ENCODE data around the gene MEX3A. TPM values are rescaled to one million over a fixed set of nuclear protein-coding genes. Genes with fewer than 3 reads are reported as not detected.

MEX3A gene
- total RNA-seq, 3 donors from 2014 or later (not counting 1 experiment from before 2014, with no cell fraction given): 0.05 to 0.16 (median 0.14) TPM

DNA sequence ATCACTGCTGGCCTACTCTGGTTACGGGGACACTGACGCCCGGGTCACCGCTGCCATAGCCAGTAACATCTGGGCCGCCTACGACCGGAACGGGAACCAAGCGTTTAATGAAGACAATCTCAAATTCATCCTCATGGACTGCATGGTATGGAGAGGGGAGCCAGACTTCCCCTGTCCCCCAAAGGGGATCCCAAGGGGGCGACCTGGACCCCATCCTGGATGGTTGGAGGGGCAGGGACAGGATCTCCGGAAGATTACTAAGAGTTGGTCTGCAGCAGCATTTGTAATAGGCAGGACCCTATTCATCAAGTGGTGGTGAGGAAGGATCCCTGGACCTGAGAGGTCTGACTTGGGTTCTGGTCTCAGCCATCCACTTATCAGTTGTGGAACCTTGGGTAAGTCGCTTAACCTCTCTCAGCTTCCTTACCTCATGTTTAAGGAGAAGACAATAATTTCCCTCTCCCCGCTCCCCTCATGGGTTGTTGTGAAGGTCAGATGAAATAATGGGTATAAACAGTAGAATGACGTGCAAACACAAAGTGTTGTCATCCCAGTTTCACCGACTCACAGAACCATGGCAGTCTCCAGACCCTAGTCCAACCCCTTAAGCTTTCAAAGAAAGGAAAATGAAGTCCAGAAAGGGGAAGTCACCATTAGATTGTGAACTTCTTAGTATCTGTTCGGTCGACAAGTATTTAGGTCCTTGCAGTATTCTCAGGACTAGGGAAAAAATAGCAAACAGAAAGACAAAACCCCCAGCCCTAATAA, 26.8 kb downstream of the MEX3A start:
- H3K4me3 ChIP-seq (ENCODE audit: low read length): peak overlapping the region; percentile 70
- TF ChIP-seq, protein P1, sequence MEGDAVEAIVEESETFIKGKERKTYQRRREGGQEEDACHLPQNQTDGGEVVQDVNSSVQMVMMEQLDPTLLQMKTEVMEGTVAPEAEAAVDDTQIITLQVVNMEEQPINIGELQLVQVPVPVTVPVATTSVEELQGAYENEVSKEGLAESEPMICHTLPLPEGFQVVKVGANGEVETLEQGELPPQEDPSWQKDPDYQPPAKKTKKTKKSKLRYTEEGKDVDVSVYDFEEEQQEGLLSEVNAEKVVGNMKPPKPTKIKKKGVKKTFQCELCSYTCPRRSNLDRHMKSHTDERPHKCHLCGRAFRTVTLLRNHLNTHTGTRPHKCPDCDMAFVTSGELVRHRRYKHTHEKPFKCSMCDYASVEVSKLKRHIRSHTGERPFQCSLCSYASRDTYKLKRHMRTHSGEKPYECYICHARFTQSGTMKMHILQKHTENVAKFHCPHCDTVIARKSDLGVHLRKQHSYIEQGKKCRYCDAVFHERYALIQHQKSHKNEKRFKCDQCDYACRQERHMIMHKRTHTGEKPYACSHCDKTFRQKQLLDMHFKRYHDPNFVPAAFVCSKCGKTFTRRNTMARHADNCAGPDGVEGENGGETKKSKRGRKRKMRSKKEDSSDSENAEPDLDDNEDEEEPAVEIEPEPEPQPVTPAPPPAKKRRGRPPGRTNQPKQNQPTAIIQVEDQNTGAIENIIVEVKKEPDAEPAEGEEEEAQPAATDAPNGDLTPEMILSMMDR (IDR thresholded peaks at IDR 0.05): no peak
- Mint-ChIP-seq H3K9me3 (no peaks in the 10 kb centered on the region), H3K4me3 (peak overlapping the region; percentile 98), H3K27ac (peak overlapping the region in 1 of 2 donors; percentile 93), H3K4me1 (peaks cover 28 to 33% of the 10 kb centered on the region in 2 donors), H3K36me3 (no peaks in the 10 kb centered on the region), H3K27me3 (ENCODE audit: low read depth in 2 of 2) (no peaks in the 10 kb centered on the region)
- WGBS (ENCODE audit: insufficient coverage): 18% methylated on average over 13 of the region's 17 CpGs
- H3K27ac ChIP-seq (ENCODE audit: low read length): no peak overlapping the region
- H3K27me3 ChIP-seq (ENCODE audit: control insufficient read depth, insufficient read depth, low read length): no peaks in the 10 kb centered on the region
- H3K4me1 ChIP-seq (ENCODE audit: control insufficient read depth, insufficient read depth, low read length): peaks cover 27% of the 10 kb centered on the region
- ATAC-seq (no peak), DNase-seq (no peak)
- H3K36me3 ChIP-seq (ENCODE audit: control insufficient read depth, insufficient read depth, low read length): peaks cover under 1% of the 10 kb centered on the region
- H3K9me3 ChIP-seq (ENCODE audit: control insufficient read depth, insufficient read depth, low read length): no peaks in the 10 kb centered on the region
- intact Hi-C loops (cut with micrococcal nuclease): no loop called here

DNA sequence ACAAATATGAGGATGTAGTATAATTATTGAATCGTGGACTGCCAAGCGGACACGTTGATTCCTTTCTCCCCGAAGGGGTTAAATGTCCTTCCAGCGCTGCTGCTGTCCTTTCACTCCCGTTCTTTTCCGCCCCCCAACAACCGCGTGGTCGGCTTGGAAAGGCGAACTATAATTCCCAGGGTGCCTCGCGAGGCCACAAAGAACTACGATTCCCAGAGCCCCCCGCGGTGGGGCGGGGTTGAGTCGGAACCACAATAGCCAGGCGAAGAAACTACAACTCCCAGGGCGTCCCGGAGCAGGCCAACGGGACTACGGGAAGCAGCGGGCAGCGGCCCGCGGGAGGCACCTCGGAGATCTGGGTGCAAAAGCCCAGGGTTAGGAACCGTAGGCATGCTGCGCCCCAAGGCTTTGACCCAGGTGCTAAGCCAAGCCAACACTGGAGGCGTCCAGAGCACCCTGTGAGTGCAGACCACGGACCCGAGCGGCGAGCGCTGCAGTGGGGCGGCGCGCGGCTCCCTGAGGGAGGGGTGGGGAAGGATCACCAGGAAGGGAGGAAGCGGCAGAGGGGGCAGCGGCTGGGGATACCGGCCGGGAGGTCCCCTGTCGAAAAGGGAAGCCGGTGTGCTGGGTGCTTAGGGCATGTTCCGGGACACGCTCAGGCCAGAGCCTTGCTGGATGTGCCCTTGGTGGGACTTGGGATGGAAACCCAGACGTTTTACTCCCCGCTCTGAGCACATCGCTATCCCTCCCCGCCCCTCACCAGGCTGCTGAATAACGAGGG, 27.6 kb downstream of the MEX3A start, which contains the start of gene LAMTOR2:
LAMTOR2 (plus strand) TSS at position 283 of the 781 bp plus-strand sequence; CDS start at position 391, 108 bp downstream.
- Histone ChIP-seq H3K9me3 (ENCODE audit: control insufficient read depth, insufficient read depth, low read length) (no peaks in the 10 kb centered on the region), H3K4me1 (ENCODE audit: control insufficient read depth, insufficient read depth, low read length) (peaks cover 27% of the 10 kb centered on the region), H3K27me3 (ENCODE audit: control insufficient read depth, insufficient read depth, low read length) (no peaks in the 10 kb centered on the region), H3K4me3 (ENCODE audit: low read length) (peak within 1 kb of the TSS; percentile 70), H3K36me3 (ENCODE audit: control insufficient read depth, insufficient read depth, low read length) (peaks cover 3% of the 10 kb centered on the region), H3K27ac (ENCODE audit: low read length) (peak within 1 kb of the TSS; percentile 84)
- DNase-seq: peak; percentile 93 to 95
- Mint-ChIP-seq H3K4me1 (peaks cover 31 to 33% of the 10 kb centered on the region in 2 donors), H3K9me3 (no peaks in the 10 kb centered on the region), H3K27ac (peak within 1 kb of the TSS; percentile 89 to 93), H3K4me3 (peak within 1 kb of the TSS; percentile 98), H3K36me3 (no peaks in the 10 kb centered on the region), H3K27me3 (ENCODE audit: low read depth in 2 of 2) (no peaks in the 10 kb centered on the region)
- peak; percentile 78 to 91 (median 83) for ATAC-seq
- intact Hi-C loops (cut with micrococcal nuclease): loop anchor here (1.0 kb wide), 2 partner anchors 33 to 195 kb away; partner anchors contain the start of gene SYT11
- TF ChIP-seq, protein P1 (IDR thresholded peaks at IDR 0.05): no peak
- under 1% methylated on average over 53 of the region's 53 CpGs for WGBS (ENCODE audit: insufficient coverage)

DNA sequence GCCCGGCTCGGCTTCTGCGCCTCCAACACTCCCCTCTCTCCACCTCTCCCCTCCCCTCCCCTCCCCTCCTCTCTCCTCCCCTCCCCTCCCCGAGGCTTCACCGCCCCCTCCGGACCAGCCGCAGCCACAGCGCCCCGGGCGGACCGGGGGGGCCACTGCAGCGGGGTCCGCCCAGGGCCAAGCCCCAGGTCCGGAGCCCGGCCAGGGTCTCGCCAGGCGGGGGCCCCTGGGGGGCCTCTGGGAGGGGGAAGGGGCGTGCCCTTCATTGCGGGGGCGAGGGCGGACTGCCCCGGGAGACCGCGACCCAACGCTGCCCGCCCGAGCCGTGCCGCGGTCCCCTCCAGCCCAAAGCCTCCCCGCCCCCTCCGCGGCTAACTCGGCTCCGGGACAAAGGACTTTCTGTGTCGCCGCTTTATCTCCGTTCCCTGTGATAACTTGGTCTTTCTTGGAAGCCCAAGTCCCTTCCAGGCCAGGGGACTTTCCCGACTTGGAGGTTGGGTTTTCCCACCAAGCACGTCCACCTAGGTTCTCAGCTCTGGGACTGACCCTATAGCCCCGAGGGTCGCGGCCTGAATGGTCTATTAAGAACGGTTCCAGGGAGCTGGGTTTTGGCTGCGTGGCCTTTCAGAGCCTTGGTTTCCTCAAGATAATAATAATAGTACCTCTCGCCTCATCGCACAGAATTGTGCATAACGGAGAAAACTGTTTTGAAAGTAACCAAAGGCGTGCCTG, 28.3 kb downstream of the MEX3A start, which contains the start of gene UBQLN4:
UBQLN4 (minus strand) TSS at position 31 of the 732 bp plus-strand sequence. CDS start 97 bp downstream, outside the sequence.
- Histone ChIP-seq H3K9me3 (ENCODE audit: control insufficient read depth, insufficient read depth, low read length) (no peaks in the 10 kb centered on the region), H3K36me3 (ENCODE audit: control insufficient read depth, insufficient read depth, low read length) (peaks cover 4% of the 10 kb centered on the region), H3K4me1 (ENCODE audit: control insufficient read depth, insufficient read depth, low read length) (peaks cover 27% of the 10 kb centered on the region), H3K4me3 (ENCODE audit: low read length) (peak within 1 kb of the TSS; percentile 70), H3K27me3 (ENCODE audit: control insufficient read depth, insufficient read depth, low read length) (no peaks in the 10 kb centered on the region), H3K27ac (ENCODE audit: low read length) (peak within 1 kb of the TSS; percentile 84)
- WGBS (ENCODE audit: insufficient coverage): 0% methylated on average over 44 of the region's 49 CpGs
- intact Hi-C loops (cut with micrococcal nuclease): loop anchor here (1.0 kb wide), 2 partner anchors 33 to 195 kb away; partner anchors contain the start of gene SYT11
- Mint-ChIP-seq H3K4me1 (peaks cover 32 to 33% of the 10 kb centered on the region in 2 donors), H3K27ac (peak within 1 kb of the TSS; percentile 89 to 93), H3K27me3 (ENCODE audit: low read depth in 2 of 2) (no peaks in the 10 kb centered on the region), H3K36me3 (no peaks in the 10 kb centered on the region), H3K9me3 (no peaks in the 10 kb centered on the region), H3K4me3 (peak within 1 kb of the TSS; percentile 98)
- DNase-seq (peak; percentile 80 to 90), ATAC-seq (peak; percentile 75 to 87 (median 75))
- TF ChIP-seq, protein P1 (IDR thresholded peaks at IDR 0.05): peak; percentile 43

Data from natural killer cell (primary cell).